Central memory CD8-positive, alpha-beta T cell (primary cell): ENCODE data around the gene TGFB1.
"Not testable (repeated sequence)": the region's sequence is repeated elsewhere in the genome, so short reads cannot be mapped to it uniquely, and the experiment has no call there.

Source experiments
- ATAC-seq: fragments of 150-1000 bp; cut with Tn5 transposase; replicated peaks from 2 replicates; pipeline ENCODE4 v1.10.0; 2022; ENCODE audit warnings: mild to moderate bottlenecking, moderate FRiP score, moderate number of reproducible peaks; ENCODE audit not compliant: poor library complexity, severe bottlenecking; ENCODE audit errors: extremely low read depth
- DNase-seq, 2 donors: peaks; one replicate each; pipeline ENCODE4 v3.0.0; 2021; ENCODE audit warnings: low spot score in 2 of 2
- H3K27ac Mint-ChIP-seq: one replicate; pipeline ENCODE4 v1.8.0; 2022; ENCODE audit warnings: low read depth, mild to moderate bottlenecking, moderate library complexity, mixed read lengths
- H3K27me3 Mint-ChIP-seq: one replicate; pipeline ENCODE4 v1.8.0; 2022; ENCODE audit warnings: mixed read lengths
- H3K36me3 Mint-ChIP-seq: one replicate; pipeline ENCODE4 v1.8.0; 2022; ENCODE audit warnings: mild to moderate bottlenecking, moderate library complexity, mixed read lengths; ENCODE audit not compliant: insufficient read depth
- H3K4me1 Mint-ChIP-seq: one replicate; pipeline ENCODE4 v1.8.0; 2022; ENCODE audit warnings: mixed read lengths
- H3K4me3 Mint-ChIP-seq: one replicate; pipeline ENCODE4 v1.8.0; 2022; ENCODE audit warnings: mild to moderate bottlenecking, moderate library complexity, mixed read lengths
- H3K9me3 Mint-ChIP-seq: one replicate; pipeline ENCODE4 v1.8.0; 2022; ENCODE audit warnings: mixed read lengths

TGFB1 gene

DNA sequence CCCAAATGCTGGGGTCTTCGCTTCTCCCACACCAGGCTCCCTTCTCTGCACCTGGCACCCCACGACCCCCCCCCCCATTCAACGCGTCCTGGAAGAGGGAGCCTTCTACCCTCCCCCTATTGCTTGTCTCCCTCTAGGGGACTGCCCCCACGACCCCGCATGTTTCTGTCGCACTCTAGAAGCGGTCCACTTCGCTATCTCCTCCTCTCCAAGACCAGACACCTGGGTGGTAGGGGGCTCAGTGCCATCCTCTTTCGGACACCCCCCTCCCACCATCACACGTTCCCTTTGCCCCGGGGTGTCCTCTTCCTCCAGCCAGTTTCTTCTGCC lies 1.5 kb downstream of the TGFB1 start:
- Mint-ChIP-seq H3K9me3 (no peaks in the 10 kb centered on the region), H3K4me3 (peak overlapping the region; percentile 96), H3K27ac (peak overlapping the region; percentile 97), H3K4me1 (peaks cover 70% of the 10 kb centered on the region), H3K36me3 (peaks cover 68% of the 10 kb centered on the region), H3K27me3 (no peaks in the 10 kb centered on the region)
- DNase-seq (no peak), ATAC-seq (no peak)

DNA sequence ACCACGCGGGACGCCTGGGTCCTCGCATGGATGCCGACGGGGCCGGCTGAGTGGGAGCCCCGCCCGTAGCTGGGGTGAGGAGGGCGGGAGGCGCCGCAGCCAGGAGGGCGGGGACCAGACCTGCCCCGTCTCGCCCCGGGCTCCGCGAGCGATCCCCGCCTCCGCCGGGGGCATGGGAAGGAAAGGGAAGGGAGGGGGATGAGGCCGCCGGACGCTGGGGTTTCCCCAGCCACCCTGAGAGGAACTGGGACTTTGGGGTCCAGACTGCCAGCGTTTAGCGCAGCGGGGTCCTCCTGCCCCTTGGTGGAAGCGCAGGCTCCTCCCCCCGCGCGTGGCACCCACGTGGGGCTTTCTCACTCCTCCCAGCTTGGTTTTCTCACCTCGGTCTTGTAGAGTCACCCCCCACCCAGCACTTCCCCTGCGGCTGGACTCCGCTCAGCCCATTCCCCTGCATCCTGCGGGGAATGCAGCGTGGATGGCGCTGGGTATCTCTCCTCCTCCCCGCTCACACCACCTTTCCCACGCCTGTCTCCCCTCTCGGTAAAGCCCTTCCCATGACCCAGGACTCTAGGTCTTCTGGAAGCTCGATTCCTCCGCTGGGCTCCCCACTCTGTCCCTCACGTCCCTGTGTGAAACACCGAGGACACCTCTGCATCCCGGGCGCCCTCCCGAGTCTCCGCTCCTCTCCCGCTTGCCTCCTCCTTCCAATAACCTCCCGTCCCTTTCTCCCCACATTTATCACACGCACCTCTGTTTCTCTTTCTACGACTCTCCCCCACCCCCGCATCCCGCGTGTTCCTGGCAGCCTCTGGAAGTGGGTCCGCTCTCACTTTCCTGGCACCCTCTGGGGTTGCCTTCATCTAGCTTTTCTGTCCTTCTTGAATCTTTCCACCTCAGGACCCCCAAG lies 2.1 kb downstream of the TGFB1 start:
- peaks cover 71% of the 10 kb centered on the region for H3K36me3 Mint-ChIP-seq
- peaks cover 64% of the 10 kb centered on the region for H3K4me1 Mint-ChIP-seq
- peak overlapping the region; percentile 96 for H3K4me3 Mint-ChIP-seq
- peak overlapping the region; percentile 97 for H3K27ac Mint-ChIP-seq
- H3K9me3 Mint-ChIP-seq = no peaks in the 10 kb centered on the region
- H3K27me3 Mint-ChIP-seq = no peaks in the 10 kb centered on the region
- peak; percentile 81 to 92 for DNase-seq
- ATAC-seq = peak; percentile 59

DNA sequence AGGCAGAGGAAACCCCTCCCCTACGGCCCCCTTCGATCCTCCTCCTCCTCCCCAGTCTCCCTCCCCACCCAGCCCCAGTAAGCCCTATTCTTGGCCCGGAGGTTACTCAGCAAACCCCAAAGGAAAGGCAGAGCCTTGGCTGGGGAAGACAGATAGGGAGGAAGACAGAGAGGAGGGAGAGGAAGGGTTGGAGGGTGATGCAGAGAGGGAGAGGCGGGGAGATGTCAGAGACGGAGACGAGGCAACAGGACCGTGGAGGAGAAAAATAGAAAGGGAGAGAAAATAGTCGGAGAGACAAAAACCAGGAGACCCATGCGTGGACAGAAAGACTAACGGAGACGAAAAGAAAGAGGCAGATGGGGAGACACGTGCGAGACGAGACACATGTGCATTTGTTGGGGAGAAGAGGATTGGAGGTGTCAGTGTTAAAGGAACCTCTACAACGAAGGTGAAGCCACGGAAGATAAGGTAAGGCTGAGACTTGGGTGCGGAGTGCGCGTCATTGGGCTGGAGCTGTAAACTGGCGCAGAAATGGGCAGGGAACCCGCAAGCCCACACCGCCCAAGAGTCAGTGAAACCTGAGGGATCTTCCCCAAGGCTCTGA lies 2.9 kb downstream of the TGFB1 start:
- ATAC-seq = peak; percentile 6

DNA sequence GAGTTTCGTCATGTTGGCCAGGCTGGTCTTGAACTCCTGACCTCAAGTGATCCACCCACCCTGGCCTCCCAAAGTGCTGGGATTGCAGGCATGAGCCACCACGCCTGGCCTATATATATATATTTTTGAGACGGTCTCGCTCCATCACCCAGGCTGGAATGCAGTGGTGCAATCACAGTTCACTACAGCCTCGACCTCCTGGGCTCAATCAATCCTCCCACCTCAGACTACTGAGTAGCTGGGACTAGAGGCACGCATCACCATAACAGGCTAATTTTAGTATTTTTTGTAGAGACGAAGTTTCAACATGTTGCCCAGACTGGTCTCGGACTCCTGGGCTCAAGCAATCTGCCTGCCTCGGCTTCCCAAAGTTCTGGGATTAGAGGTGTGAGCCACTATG lies 6.8 kb downstream of the TGFB1 start:
- Mint-ChIP-seq H3K4me1 (peaks cover 61% of the 10 kb centered on the region), H3K4me3 (peak overlapping the region; percentile 25), H3K36me3 (peaks cover 89% of the 10 kb centered on the region)
- not testable (repeated sequence) for ATAC-seq, H3K9me3 Mint-ChIP-seq, H3K27me3 Mint-ChIP-seq, DNase-seq, H3K27ac Mint-ChIP-seq

More for the DNA sequence above, 2.9 kb downstream of the TGFB1 start:
- Mint-ChIP-seq H3K4me1 (peaks cover 58% of the 10 kb centered on the region), H3K4me3 (peak overlapping the region; percentile 96), H3K27me3 (no peaks in the 10 kb centered on the region), H3K9me3 (no peaks in the 10 kb centered on the region), H3K36me3 (peaks cover 74% of the 10 kb centered on the region), H3K27ac (peak overlapping the region; percentile 97)
- DNase-seq = no peak

DNA sequence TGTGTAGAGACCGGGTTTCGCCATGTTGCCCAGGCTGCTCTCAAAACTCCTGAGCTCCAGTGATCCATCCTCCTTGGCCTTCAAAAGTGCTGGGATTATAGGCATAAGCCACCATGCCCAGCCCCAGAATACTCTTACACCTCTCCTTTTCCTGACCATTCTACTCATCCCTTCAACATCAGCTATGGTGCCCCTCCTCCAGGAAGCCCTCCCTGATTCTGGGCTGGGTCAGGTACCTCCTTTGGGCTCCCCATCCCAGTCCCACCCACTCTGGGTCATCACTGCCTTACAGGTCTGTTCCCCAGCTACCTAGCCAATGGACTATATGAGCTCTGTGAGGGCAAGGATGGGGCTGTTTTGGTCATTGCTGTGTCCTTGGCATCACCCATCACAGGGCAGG lies 9.6 kb downstream of the TGFB1 start:
- Mint-ChIP-seq H3K9me3 (no peaks in the 10 kb centered on the region), H3K27me3 (no peaks in the 10 kb centered on the region), H3K36me3 (peaks cover 94% of the 10 kb centered on the region), H3K4me1 (peaks cover 43% of the 10 kb centered on the region), H3K4me3 (peak overlapping the region; percentile 39), H3K27ac (peak overlapping the region; percentile 90)
- ATAC-seq = no peak
- no peak for DNase-seq

DNA sequence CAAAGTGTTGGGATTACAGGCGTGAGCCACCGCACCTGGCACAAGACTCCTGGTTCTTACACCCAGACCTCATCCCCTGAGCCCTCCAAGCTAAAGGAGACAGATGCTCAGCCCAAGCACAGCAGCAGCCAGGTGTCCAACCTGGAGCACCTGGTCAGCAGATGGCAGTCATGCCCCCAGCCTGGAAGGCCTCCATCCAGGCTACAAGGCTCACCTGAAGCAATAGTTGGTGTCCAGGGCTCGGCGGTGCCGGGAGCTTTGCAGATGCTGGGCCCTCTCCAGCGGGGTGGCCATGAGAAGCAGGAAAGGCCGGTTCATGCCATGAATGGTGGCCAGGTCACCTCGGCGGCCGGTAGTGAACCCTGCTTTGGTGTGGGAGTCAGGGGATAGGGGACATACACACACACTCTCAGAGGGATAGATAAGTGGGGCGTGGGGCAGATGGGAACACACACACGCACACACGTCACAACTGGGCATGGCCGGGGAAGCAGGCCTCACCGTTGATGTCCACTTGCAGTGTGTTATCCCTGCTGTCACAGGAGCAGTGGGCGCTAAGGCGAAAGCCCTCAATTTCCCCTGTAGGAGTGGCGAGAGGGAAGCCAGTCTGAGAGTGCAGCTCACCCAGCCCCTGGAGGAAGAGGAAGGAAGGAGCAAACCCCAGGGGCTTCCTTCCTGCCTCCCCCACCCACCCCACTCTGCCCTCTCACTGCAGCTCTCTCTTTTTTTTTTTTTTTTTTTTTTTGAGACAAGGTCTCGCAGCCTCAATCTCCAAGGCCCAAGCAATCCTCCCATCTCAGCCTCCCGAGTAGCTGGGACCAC lies 11.8 kb downstream of the TGFB1 start:
- Mint-ChIP-seq H3K9me3 (no peaks in the 10 kb centered on the region), H3K27me3 (no peaks in the 10 kb centered on the region), H3K4me1 (peaks cover 37% of the 10 kb centered on the region), H3K4me3 (peak overlapping the region; percentile 59), H3K36me3 (peaks cover 96% of the 10 kb centered on the region), H3K27ac (peak overlapping the region; percentile 90)
- ATAC-seq = peak; percentile 20
- DNase-seq = no peak

DNA sequence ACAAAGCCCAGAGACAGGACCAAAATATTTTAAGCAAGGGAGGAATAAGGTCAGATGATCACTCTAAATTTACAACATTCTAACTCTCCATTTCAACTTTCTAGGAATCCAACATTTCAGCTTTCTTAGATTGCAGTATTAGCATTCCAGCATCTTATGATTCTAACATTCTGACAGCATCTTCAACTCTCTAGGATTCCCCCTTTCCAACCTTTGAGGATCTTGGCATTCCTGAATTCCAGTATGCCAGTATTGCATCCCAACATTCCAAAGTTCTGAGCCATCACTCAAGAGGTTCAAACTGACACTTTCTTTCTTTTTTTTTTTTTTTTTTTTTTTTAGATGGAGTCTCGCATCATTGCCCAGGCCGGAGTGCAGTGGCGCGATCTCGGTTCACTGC lies 13.8 kb downstream of the TGFB1 start:
- no peaks in the 10 kb centered on the region for H3K27me3 Mint-ChIP-seq
- peaks cover 94% of the 10 kb centered on the region for H3K36me3 Mint-ChIP-seq
- no peaks in the 10 kb centered on the region for H3K9me3 Mint-ChIP-seq
- no peak for DNase-seq
- H3K27ac Mint-ChIP-seq = peak overlapping the region; percentile 49
- no peak for ATAC-seq
- peaks cover 37% of the 10 kb centered on the region for H3K4me1 Mint-ChIP-seq
- H3K4me3 Mint-ChIP-seq = peak overlapping the region; percentile 32

DNA sequence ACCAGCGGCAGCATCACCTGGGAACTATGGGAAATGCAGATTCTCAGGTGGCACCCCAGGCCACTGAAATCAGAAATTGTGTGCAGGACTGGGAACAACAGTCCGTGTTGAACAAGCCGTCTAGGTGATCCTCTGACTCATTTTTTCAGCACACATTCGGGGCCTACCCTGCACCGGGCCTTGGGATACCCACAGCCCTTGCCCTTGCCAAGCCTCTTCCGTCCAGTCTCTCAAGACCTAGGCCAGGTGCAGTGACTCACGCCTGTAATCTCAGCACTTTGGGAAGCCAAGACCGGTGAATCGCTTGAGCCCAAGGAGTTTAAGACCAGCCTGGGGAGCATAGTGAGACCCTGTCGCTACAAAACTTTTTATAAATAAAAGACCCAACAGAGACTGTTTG lies 18.3 kb downstream of the TGFB1 start:
- Mint-ChIP-seq H3K27ac (no peak overlapping the region), H3K27me3 (no peaks in the 10 kb centered on the region), H3K4me3 (no peak overlapping the region), H3K36me3 (peaks cover 91% of the 10 kb centered on the region), H3K4me1 (peaks cover 37% of the 10 kb centered on the region), H3K9me3 (no peaks in the 10 kb centered on the region)
- no peak for DNase-seq
- no peak for ATAC-seq

DNA sequence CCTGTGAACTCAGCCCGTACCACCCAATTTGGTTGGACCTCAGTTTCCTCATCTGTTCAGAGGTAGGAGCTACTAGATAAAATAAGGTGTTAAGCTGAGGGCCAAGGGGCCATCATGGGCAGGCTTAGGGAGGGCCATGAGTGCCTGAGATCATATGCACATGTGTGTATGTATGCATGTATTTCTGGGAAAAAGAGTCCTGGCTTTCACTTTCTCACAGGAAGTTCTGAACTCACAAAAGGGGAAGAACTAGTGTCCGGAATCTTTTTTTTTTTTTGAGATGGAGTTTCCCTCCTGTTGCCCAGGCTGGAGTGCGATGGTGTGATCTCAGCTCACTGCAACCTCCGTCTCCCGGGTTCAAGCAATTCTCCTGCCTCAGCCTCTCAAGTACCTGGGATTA lies 18.9 kb downstream of the TGFB1 start:
- H3K4me3 Mint-ChIP-seq = no peak overlapping the region
- H3K27ac Mint-ChIP-seq = no peak overlapping the region
- peaks cover 41% of the 10 kb centered on the region for H3K4me1 Mint-ChIP-seq
- no peaks in the 10 kb centered on the region for H3K9me3 Mint-ChIP-seq
- no peaks in the 10 kb centered on the region for H3K27me3 Mint-ChIP-seq
- DNase-seq = no peak
- ATAC-seq = no peak
- peaks cover 91% of the 10 kb centered on the region for H3K36me3 Mint-ChIP-seq

DNA sequence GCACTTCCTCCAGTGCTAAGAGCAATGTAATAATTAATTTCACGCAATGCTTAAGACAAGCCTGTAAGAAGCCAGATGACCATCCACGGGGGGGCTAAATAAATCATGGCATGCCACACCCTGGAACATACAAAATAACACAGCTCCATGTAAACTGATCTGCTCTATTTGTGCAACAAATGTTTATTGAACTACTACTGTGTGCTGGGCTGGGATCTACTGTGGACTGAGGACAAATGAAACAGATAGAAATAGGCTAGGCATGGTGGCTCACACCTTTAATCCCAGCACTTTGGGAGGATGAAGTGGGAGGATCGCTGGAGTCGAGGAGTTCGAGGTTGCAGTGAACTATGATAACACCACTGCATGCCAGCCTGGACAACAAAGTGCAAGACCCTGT lies 21.3 kb downstream of the TGFB1 start:
- DNase-seq (no peak), ATAC-seq (no peak)
- Mint-ChIP-seq H3K4me3 (peak overlapping the region; percentile 58), H3K9me3 (no peaks in the 10 kb centered on the region), H3K4me1 (peaks cover 53% of the 10 kb centered on the region), H3K27me3 (no peaks in the 10 kb centered on the region), H3K27ac (peak overlapping the region; percentile 92), H3K36me3 (peaks cover 91% of the 10 kb centered on the region)

DNA sequence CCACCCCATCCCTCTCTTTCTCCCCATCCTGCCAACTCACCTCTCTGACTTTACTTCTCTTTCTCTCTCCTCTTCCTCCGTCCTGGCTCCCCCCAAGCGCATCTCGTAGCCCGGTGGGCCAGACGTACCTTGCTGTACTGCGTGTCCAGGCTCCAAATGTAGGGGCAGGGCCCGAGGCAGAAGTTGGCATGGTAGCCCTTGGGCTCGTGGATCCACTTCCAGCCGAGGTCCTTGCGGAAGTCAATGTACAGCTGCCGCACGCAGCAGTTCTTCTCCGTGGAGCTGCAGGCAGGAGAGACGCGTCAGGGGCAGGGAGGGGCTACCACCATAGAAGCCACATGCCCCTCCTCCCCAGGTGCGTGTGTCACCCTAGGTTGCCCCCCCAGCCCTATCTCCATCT lies 21.7 kb downstream of the TGFB1 start:
- peak overlapping the region; percentile 58 for H3K4me3 Mint-ChIP-seq
- no peak for DNase-seq
- H3K27ac Mint-ChIP-seq = peak overlapping the region; percentile 92
- H3K9me3 Mint-ChIP-seq = no peaks in the 10 kb centered on the region
- peaks cover 90% of the 10 kb centered on the region for H3K36me3 Mint-ChIP-seq
- H3K4me1 Mint-ChIP-seq = peaks cover 55% of the 10 kb centered on the region
- H3K27me3 Mint-ChIP-seq = no peaks in the 10 kb centered on the region
- no peak for ATAC-seq

DNA sequence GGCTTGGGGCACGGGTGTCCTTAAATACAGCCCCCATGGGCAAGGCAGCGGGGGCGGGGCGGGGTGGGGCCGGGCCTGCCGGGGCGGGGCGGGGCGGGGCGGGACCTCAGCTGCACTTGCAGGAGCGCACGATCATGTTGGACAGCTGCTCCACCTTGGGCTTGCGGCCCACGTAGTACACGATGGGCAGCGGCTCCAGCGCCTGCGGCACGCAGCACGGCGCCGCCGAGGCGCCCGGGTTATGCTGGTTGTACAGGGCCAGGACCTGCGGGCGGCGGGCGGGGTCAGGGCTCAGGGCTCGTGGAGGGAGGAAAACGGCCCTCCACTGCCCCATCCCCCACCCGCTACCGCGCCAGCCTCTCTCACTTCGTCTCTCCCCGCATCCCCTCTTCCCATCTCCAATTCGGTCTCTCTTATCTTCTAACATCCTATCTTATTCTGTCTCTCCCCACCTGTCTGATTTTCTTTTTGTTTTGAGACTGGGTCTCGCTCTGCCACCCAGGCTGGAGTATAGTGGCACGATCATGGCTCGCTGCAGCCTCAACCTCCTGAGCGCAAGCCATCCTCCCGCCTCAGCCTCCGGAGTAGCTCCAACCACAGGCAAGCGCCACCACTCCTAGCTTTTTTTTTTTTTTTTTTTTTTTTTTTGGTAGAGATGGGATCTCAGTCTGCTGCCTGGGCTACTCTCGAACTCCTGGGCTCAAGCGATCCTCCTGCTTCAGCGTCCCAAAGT lies 22.6 kb downstream of the TGFB1 start:
- DNase-seq (no peak), ATAC-seq (no peak)
- H3K27ac Mint-ChIP-seq = peak overlapping the region; percentile 92
- H3K4me1 Mint-ChIP-seq = peaks cover 64% of the 10 kb centered on the region
- peaks cover 92% of the 10 kb centered on the region for H3K36me3 Mint-ChIP-seq
- H3K4me3 Mint-ChIP-seq = peak overlapping the region; percentile 58
- no peaks in the 10 kb centered on the region for H3K9me3 Mint-ChIP-seq
- H3K27me3 Mint-ChIP-seq = no peaks in the 10 kb centered on the region
